Fibroblast of the aortic adventitia (primary cell): ENCODE data around the gene FAM131A. TPM values are rescaled to one million over a fixed set of nuclear protein-coding genes. Genes with fewer than 3 reads are reported as not detected.

Experiments used
- DNase-seq: peaks from one replicate; pipeline ENCODE4 v3.0.0-alpha.2; 2010; ENCODE audit warnings: low read depth
- H3K4me3 ChIP-seq: 2 replicates; pipeline ENCODE4 v1.5.1; 2011; ENCODE audit warnings: low read depth, mild to moderate bottlenecking, control low read depth, low read length, moderate library complexity
- CTCF ChIP-seq: IDR thresholded peaks from 2 replicates; pipeline ENCODE4 v1.5.1; 2011; ENCODE audit warnings: mild to moderate bottlenecking, low read length, control low read depth, inconsistent platforms; ENCODE audit not compliant: insufficient read depth
- total RNA-seq: library from RNA; depleted of rRNA; stranded (reverse); fragments of >200 nt; gene quantifications from 2 replicates; pipeline ENCODE4 v1.2.3, GENCODE V29; 2012; ENCODE audit warnings: low replicate concordance

FAM131A gene
- total RNA-seq, 1 donor: 14.0 TPM

GRCh38 chr3:184307915-184308314, 29.5 kb upstream of the FAM131A start:
- no peak overlapping the region for H3K4me3 ChIP-seq
- no peak for TF ChIP-seq CTCF
- no peak for DNase-seq

- no peak for TF ChIP-seq CTCF
- no peak overlapping the region for H3K4me3 ChIP-seq
- no peak for DNase-seq
Measured at GRCh38 chr3:184308744-184309143, 28.7 kb upstream of the FAM131A start.

- no peak overlapping the region for H3K4me3 ChIP-seq
- DNase-seq: no peak
- no peak for TF ChIP-seq CTCF
Measured at GRCh38 chr3:184311633-184312032, 25.8 kb upstream of the FAM131A start.

DNA sequence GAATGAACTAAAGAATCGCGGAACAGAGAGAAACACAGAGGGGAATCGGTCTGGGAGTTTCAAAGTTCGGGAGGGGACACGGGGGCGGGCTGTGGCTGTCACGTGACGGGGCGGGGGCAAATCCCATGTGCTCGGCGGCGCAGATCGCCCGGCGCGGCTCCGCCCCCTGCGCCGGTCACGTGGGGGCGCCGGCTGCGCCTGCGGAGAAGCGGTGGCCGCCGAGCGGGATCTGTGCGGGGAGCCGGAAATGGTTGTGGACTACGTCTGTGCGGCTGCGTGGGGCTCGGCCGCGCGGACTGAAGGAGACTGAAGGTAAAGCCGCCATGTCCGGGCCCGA, 23.1 kb upstream of the FAM131A start, which contains the start of gene EIF4G1:
Gene EIF4G1 (plus strand): TSS at position 244 of the 337 bp plus-strand sequence. CDS start 1,191 bp downstream, outside the sequence.
- peak within 1 kb of the TSS; percentile 89 for H3K4me3 ChIP-seq
- peak; percentile 94 for DNase-seq
- TF ChIP-seq CTCF: no peak

- DNase-seq: peak; percentile 81
- TF ChIP-seq CTCF: no peak
- peak overlapping the region; percentile 89 for H3K4me3 ChIP-seq
Measured at GRCh38 chr3:184314700-184315542, 22.5 kb upstream of the FAM131A start.

- no peak for TF ChIP-seq CTCF
- DNase-seq: no peak
- H3K4me3 ChIP-seq: peak overlapping the region; percentile 89
Measured at GRCh38 chr3:184315543-184315867, 21.9 kb upstream of the FAM131A start.
